HG02840 (cell line): Measurements from ENCODE around the gene ZNF516.

Source experiments
- ATAC-seq: cut with Tn5 transposase; IDR thresholded peaks from one replicate; pipeline ENCODE4 v1.9.1; 2021; ENCODE audit warnings: mild to moderate bottlenecking, moderate library complexity, moderate number of reproducible peaks; ENCODE audit not compliant: unreplicated experiment, low FRiP score

ZNF516 gene

DNA sequence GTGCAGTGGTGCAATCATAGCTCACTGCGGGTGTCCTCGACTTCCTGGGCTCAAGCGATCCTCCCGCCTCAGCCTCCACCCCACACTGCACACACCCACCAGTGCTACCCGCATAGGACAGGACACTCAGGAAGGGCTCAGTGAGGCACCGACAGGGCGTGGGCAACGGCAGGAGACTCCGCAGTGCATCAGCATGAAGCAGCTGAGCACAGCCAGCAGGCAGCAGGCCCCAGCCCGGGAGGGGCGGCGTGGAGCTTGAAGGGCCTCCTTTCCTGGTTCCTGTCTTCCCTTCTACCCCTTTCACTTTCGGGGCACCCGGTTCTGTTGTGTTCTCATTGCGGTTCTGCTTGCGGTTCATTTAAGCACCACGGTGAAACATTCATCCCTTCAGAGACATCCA, 89.8 kb downstream of the ZNF516 start:
- no peak for ATAC-seq

DNA sequence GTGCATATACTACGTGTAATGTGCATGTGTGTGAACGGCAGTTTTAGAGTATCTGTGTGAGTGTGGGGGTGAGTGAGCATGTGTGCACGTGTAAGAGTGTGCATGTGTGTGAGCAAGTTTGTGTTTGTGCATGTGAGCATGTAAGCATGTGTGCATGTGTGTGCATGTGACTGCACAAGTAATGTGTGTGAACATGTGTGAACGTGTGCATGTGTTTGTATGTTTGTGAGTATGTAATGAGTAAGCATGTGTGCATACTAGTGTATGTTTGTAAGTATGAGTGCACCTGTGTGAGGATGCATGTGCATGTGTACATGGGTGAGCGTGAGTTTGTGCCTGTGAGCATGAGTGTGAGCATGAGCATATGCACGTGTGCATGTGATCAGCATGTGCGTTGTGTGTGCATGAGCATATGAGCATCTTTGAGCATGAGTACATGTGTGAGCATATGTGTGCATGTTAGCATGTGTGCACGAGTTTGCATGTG, 90.7 kb downstream of the ZNF516 start:
- ATAC-seq = no peak

DNA sequence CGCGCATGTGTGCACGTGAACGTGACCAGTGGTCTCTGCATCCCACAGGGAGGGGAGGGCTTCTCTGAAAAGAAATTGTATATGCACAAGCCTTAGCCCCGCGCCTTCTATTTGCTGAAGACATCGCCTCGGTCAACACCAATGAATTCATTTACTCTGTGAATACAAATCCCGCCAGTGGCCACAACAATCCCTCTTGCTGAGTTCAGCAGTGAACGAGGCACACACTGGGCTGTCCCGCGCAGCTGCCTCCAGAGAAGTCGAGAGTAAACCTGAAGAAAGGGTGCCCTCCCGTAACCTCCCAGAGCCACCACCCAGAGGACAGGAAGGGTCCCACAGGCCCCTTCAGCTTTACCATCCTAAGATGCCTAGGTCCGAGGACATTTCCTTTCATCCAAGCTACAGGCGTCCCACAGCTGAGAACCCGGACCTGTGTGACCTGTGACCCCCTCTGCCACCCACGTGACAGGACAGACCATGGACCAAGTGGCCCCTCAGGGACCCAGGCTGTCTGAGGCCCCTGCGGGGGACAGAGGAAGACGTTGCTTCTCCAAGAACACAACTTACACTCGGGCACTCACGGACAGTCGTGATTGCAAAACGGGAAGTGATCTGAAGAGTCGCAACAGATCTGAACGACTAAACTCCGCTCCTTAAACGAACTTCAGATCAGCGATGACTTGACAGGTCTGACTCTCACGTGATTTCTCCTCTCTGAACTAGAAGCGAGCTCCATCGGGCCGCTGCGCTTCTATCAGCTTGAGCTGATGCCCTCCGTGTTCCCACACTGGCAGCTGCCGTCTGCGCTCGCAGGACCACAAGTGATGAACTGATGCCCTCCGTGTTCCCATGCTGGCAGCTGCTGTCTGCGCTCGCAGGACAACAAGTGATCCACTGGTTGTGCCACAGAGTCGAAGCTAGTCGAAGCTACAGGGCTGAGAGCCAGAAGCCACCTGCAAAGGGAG, 92.7 kb downstream of the ZNF516 start:
- no peak for ATAC-seq

DNA sequence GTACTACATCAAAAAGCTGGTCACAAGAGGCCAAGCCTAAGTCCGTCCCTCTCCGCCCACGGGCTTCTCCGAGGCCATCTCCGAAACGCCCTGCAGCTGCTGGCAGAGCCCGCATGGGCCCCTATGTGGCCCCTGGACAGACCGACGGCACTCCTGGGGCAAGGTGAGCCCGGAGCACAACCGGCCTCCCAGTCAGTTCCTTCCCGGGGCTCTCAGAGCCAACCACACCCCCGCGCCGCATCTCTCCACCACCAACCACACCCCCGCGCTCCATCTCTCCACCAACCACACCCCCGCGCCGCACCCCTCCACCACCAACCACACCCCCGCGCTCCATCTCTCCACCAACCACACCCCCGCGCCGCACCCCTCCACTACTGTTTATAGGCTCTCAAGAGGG, 93.5 kb downstream of the ZNF516 start:
- ATAC-seq = no peak

DNA sequence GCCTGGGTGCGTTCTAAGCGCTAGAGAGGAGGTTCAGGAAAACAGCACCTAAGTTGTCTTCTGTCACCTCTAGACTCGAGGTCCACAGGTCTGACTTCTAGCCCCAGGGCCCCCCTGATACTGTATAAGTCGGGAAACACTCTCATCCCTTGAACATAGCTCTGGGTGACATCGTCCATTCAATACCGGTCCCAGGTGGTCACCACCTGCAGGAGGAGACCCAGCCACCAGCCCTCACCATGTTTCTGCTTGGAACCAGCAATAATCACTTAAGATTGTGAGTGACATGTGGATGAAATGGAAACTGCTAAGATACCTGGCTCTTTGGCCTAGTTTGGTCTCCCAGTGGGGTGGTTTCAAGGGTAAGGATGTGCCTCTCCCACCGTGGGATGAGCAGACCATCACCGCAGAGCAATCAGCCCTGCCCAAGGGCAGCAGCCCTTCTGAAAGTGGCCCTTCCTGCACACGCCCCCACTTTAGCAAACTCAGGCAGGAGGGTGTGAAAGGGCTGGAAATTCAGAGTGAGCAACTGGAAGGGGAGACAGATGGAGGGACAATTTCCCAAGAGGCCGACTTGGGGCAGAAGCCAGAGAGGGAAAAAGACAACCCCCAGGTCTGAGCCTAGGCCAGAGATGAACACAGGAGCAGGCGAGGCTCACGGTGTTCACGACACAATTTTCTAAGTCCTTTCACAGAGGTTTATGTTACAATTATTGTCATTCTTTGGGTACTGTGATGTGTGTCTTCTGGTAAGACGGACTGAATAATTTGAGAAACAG, 95.2 kb downstream of the ZNF516 start:
- ATAC-seq = no peak

DNA sequence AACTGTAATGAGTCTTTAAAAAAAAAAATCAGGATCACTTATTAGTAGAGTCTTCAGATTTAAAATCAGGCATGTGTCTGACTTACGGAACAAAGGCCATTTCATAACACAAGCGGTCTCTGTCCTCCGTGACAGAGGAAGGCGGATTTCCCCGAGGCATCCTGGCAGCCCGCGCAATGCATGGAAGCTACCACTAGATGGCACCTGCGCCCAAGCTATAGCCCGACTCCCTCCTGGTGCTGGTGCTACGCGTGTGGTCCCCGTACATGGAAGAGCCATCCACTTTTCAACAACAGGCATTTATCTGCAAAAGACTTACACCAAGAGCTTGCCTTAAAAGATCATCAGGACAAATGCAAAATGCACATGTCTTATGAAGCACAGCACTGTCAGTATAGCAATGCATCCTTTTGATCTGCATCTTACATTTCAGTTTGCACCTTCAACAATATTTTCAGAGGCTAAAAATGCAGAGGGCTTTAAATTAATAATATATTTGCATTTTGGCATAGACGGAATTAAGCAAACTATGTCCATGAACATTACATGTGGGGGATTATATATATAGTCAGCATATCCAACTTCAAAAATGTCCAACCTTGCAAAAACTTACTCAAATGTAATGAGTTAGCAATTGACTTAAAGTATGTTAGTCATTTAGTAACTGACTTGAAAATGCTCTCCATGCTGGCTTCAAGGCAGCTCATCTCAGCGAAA, 96.0 kb downstream of the ZNF516 start:
- peak; percentile 77 for ATAC-seq

DNA sequence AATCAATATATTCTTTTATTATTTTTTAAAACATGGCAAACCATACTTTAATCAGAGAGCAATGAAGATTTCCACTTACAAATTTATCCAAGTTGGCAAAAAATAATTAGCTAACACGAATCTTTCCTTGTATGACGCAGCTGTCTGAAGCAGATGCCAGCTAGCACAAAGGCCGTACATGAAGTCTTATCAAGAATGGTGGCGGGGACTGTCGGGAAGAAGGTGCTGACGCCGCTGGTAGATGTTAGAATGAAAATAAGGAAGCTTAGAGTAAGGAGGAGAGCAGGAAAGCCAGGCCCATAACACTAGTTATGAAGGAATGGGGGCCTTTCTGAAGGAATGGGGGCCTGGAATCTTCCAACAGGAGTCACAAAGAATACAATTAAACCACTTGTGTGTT, 96.7 kb downstream of the ZNF516 start:
- ATAC-seq = no peak

DNA sequence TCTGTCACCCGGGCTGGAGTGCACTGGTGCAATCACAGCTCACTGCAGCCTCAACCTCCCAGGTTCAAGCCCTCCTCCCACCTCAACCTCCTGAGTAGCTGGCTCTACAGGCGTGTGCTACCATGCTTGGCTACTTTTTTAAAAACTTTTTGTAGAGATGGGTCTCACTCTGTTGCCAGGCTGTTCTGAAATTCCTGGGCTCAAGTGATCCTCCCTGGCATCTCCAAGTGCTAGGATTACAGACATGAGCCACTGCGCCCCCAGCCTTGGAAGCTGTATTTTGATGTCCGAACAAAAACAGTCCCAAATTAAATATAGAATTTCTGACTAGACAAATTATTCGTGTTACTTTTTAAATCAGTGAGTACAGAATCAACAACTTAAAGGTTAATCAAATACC, 97.4 kb downstream of the ZNF516 start:
- ATAC-seq = no peak

DNA sequence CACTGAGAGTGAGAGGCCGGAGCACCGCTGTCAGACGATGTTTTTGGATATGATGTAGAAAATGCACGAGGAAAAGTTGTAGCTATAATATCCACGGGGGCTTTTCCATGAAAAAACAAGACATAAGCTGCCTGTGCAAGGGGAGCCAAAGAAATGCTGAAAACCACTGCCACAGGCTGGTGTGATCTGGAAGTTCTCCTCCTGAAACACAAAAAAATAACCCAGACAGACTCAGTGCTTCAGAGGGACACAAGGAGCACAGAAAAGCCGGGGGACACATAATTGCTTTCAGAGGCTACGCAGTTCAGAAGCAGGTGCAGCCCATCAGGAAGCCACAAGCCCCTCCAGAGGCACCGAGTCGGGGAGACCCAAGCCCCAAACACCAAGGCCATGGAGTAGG, 98.2 kb downstream of the ZNF516 start:
- ATAC-seq = no peak

DNA sequence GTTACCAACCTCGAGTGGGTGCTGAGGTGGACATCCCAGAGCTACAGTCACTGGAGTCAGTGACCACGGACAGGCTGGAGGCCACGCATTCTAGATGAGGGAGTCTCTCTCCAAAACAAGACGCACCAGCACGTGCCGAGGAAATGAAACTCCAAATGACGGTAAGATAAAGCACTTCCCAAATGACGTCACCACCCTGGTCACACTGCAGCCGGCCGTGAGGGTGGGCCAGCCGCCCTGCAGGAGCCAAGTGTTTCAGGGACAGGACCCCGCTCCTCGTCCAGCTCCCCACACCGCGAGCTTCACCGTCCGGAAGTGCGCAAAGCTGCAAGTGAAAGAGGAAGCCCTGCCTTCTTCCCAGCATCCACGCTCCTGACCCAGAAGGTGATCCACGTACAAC, 99.4 kb downstream of the ZNF516 start:
- ATAC-seq = no peak

DNA sequence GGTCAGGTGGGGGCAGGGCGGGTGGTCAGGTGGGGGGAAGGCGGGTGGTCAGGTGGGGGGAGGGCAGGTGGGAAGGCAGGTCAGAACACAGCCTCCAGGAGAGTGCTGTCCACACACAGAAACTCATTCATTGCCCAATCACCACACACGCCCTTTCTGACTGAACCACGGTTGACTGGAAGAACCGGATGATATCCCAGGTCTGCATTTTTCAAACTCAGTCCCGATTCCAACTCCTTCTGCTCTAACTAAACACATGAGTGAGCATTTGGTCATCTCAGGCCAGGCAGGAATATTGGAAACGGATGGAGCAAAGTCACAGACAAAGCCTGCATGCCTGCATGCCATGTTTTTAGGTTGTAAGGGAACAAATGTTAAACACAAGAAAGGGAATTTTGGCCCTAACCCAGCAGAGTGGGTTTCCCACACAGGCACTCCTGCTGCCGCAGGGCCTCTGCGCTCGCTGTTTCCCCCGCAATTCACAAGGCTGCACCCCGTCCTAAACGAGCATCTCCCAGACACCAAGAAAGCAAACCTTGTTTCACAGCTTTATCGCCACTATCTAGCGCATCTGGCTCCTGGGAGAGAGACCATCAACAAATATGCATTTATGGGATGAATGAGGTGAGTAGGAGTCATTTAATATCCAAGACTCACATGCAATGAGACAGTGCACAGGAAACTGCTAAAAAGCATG, 100.1 kb downstream of the ZNF516 start:
- no peak for ATAC-seq

DNA sequence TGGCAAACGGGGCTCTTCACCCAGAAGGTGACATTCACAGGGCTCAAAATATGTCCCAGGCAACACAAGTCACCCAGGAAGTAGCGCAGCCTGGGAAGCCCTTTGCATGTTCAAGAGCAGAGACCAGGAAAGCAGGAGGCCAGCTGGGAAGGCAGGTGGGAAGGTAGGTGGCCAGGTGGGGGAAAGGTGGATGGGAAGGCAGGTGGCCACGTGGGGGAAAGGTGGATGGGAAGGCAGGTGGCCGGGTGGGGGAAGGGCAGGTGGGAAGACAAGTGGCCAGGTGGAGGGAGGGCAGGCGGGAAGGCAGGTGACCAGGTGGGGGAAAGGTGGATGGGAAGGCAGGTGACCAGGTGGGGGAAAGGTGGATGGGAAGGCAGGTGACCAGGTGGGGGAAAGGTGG, 102.7 kb downstream of the ZNF516 start:
- no peak for ATAC-seq

DNA sequence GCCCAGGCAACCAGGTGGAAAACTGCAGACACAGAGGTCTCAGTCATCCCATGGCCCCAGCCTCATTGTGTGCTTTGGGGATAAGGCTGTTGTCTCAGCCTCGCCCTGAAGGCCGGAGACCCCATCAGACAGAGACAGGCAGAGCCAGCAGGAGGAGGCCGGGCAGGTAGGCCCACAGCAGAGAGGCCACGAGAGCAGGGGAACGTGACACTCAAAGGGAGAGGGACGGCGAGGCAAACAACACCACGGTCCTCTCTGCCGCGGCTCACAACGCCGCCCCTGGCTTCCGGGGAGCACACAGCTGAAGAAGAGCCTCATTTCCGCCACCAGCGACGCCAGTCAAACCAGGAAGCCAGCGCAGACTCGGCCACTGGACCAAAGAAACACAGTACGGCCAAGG, 103.3 kb downstream of the ZNF516 start:
- ATAC-seq = no peak

DNA sequence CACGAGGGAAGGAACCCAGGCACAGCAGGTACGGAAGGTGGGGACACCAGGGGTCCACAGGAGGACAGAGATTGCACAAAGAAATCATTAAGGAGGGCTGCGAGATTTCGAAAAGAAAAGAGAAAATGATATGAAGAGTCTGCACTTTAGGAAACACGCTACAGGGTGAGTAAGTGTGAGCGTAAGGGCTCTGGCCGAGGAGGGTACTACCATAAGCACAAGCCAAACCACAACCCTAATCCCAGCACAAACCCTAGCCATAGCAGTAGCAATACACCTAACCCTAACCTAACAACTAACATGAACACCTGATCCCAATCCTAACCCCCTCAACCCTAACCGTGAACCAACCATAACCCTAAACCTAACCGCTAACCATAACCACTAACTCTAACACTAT, 104.0 kb downstream of the ZNF516 start:
- ATAC-seq = no peak

DNA sequence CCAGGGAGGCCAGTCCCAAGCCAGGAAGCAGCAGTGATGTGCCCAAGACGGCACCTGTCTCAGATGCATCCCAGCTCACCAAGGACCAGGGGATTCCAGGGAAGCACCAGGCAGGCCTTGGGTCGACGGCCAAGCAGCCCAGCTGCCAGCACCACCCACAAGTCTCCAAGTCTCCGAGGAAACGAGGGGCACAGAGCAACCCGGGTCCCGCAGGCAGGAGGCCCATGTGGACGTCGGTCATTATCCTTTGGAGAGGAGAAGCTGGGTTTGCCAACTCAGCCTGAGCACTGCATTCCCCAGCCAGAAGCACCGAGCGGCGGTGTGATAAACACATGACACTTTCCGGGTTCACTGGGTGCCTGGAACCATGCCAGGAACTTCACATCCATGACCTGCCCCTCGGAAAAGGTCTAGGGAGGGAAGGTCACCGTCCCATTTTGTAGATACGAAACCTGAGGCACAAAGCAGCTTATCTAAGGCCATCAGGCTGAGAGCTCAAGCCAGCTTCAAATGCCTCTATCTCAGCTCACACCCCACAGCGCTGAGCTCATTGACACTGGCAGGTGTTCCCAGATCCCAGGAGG, 104.5 kb downstream of the ZNF516 start:
- ATAC-seq = no peak

DNA sequence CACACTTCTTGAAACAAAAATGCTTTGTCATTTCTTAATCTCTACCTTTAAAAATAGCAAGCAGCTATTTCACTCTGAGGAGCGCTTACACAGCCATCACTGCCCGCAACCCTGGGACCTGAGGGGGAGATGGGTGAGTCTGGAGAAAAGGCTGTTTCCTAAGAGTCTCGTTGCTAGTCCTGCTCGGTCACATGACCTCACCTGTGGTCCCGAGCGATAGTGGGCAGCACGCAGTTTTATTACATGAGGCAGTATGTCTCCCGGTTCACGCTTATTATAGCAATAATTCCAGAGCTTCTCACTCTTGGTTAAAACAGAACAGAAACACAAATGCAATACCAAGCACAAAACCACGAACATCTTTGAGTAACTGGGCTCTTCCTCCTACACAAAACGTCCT, 105.3 kb downstream of the ZNF516 start:
- no peak for ATAC-seq

DNA sequence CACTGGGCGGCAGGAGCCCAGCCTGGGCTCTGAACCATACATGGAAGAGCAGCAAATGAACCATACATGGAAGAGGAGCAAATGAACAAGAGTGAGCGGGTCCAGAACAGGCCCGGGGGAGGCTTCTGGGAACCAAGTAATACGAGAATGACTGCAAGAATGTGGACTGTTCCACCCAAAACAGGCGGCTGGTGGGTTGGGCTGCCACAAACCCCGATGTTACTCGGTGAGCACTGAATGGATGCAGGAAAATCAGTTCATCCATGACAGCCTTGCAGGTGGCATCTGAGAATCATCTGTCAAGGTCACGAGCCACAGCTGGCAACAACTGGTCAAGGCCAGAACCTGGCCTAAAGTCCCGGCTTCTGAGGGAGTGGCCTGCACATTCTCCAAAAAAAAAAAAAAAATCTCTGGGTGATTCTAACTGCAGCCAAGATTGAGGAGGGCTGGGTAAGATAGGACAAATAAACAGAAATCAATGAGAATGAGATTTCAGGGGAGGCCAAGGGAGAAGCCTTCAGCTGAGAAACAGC, 106.1 kb downstream of the ZNF516 start:
- ATAC-seq = no peak

DNA sequence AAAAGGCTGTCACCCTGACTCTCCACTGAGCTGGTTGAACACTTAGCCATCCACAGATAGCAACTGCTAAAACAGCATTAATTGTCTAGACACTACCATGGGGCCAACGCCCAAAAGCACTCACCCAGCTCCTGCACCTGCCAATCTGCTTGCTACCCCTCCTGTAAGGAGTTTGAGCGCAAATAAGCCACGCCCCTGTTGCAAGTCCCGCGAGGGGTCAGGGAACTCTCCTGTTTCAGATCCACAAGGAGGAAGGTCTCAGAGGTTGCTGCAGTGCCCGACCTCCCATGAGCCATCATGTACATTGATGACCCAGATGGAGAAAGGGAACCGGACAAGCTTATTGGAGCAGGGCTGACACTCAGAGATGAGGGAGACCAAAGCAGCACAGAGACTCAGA, 106.8 kb downstream of the ZNF516 start:
- no peak for ATAC-seq

DNA sequence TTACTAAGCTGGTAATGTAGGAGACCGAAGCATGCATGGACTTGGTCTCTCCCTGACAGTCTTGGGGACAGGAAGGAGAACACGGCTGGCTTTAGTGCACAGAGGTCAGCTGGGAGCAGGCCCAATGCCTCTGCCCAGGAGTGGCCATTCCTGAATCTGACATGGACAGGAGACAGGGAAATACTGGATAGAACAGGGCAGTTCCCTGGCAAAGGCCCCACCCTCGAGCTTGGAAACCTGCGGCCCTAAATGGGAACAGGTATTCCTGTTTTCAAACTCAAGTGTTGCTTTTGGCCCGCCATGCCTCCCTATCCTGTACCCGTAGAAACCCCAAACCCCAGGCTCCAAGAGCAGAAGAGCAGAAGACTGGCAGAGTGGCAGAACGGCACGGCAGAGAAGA, 107.4 kb downstream of the ZNF516 start:
- no peak for ATAC-seq

DNA sequence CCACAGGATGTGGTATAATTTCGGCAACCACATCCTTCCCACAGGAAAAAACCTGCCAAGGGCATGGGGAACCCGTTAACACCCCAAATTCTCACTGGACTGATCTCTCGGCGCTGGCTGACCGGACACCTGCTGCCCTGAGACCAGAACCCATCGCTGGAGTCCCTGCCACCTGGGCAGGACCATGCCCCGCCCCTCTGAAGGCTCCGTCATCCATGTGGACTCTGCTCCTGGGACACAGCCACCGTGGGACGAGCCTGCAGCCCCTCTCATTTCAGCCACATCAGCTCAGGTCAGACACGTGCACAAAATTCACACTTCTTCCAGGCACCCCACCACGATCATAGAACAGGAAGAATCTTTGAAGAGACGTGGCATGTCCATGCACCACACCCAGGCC, 108.2 kb downstream of the ZNF516 start:
- no peak for ATAC-seq
